ENCODE data around the gene ANK3.

DNA sequence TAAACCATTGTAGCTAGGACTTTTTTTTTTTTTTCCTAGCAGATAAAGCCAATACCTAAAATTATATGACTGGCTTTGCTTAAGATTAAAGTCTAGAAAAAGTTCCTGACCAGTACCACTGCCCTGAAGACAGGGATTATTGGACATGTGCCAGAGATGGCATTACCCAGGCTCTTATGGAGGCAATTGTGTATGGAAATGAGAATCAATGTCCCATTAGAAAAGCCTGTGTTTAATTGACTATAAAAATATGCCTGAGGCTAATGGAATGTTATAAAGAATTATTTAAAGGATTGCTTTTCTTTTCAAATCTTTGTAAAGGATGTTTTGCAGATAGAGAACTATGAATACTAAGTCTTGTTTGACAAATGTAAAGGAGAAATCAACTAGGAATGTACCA is 196.7 kb downstream of the ANK3 start:
- TF ChIP-seq, protein P1, sequence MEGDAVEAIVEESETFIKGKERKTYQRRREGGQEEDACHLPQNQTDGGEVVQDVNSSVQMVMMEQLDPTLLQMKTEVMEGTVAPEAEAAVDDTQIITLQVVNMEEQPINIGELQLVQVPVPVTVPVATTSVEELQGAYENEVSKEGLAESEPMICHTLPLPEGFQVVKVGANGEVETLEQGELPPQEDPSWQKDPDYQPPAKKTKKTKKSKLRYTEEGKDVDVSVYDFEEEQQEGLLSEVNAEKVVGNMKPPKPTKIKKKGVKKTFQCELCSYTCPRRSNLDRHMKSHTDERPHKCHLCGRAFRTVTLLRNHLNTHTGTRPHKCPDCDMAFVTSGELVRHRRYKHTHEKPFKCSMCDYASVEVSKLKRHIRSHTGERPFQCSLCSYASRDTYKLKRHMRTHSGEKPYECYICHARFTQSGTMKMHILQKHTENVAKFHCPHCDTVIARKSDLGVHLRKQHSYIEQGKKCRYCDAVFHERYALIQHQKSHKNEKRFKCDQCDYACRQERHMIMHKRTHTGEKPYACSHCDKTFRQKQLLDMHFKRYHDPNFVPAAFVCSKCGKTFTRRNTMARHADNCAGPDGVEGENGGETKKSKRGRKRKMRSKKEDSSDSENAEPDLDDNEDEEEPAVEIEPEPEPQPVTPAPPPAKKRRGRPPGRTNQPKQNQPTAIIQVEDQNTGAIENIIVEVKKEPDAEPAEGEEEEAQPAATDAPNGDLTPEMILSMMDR (IDR thresholded peaks at IDR 0.05; ENCODE audit: poor library complexity, severe bottlenecking): no peak
- TF ChIP-seq TAF1 (IDR thresholded peaks at IDR 0.05; ENCODE audit: low read depth): no peak
- TF ChIP-seq, protein P2, sequence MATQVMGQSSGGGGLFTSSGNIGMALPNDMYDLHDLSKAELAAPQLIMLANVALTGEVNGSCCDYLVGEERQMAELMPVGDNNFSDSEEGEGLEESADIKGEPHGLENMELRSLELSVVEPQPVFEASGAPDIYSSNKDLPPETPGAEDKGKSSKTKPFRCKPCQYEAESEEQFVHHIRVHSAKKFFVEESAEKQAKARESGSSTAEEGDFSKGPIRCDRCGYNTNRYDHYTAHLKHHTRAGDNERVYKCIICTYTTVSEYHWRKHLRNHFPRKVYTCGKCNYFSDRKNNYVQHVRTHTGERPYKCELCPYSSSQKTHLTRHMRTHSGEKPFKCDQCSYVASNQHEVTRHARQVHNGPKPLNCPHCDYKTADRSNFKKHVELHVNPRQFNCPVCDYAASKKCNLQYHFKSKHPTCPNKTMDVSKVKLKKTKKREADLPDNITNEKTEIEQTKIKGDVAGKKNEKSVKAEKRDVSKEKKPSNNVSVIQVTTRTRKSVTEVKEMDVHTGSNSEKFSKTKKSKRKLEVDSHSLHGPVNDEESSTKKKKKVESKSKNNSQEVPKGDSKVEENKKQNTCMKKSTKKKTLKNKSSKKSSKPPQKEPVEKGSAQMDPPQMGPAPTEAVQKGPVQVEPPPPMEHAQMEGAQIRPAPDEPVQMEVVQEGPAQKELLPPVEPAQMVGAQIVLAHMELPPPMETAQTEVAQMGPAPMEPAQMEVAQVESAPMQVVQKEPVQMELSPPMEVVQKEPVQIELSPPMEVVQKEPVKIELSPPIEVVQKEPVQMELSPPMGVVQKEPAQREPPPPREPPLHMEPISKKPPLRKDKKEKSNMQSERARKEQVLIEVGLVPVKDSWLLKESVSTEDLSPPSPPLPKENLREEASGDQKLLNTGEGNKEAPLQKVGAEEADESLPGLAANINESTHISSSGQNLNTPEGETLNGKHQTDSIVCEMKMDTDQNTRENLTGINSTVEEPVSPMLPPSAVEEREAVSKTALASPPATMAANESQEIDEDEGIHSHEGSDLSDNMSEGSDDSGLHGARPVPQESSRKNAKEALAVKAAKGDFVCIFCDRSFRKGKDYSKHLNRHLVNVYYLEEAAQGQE (IDR thresholded peaks at IDR 0.05; ENCODE audit: borderline replicate concordance): no peak
- no peak for TF ChIP-seq EP300 (conservative IDR thresholded peaks at IDR 0.05; ENCODE audit: poor library complexity, severe bottlenecking)
- TF ChIP-seq RAD21 (conservative IDR thresholded peaks at IDR 0.05): no peak
- no peak for TF ChIP-seq POLR2AphosphoS5 (IDR thresholded peaks at IDR 0.05)
- TF ChIP-seq SMC3 (conservative IDR thresholded peaks at IDR 0.05; ENCODE audit: poor library complexity): no peak
- no peak for TF ChIP-seq EZH2 (IDR thresholded peaks at IDR 0.05; ENCODE audit: borderline replicate concordance, insufficient read depth, low read length, poor library complexity, severe bottlenecking)
- no peak for TF ChIP-seq MXI1 (conservative IDR thresholded peaks at IDR 0.05; ENCODE audit: poor library complexity, severe bottlenecking)
